Left ventricle myocardium inferior (tissue), 1 donor: Measurements from ENCODE around the gene MYH3. TPM values are rescaled to one million over a fixed set of nuclear protein-coding genes. Genes with fewer than 3 reads are reported as not detected.

Experiments used
- DNase-seq: peaks from one replicate; pipeline ENCODE4 v3.0.0-alpha.2; 2020
- H3K27ac ChIP-seq: fragments of 200-600 bp; replicated peaks from 2 replicates; pipeline ENCODE4 v1.8.0; 2021
- H3K27me3 ChIP-seq: fragments of 200-600 bp; 2 replicates; pipeline ENCODE4 v1.8.0; 2021; ENCODE audit warnings: low read depth
- H3K36me3 ChIP-seq: fragments of 200-600 bp; 2 replicates; pipeline ENCODE4 v1.8.0; 2021
- H3K4me1 ChIP-seq: fragments of 200-600 bp; 2 replicates; pipeline ENCODE4 v1.8.0; 2021
- H3K4me3 ChIP-seq: fragments of 200-600 bp; 2 replicates; pipeline ENCODE4 v1.8.0; 2021; ENCODE audit warnings: mild to moderate bottlenecking, moderate library complexity
- H3K9me3 ChIP-seq: fragments of 200-600 bp; replicated peaks from 2 replicates; pipeline ENCODE4 v1.8.0; 2021
- intact Hi-C: fragments of 100-400 bp; cut with micrococcal nuclease; formaldehyde crosslinking; loops from one replicate; pipeline ENCODE4 v1.11.0; 2022
- total RNA-seq: library from RNA; stranded (reverse); fragmentation: NEBNext Ultra II Directional; extraction: Animal tissue kit (Norgen Biotek cat#: 25700); gene quantifications from one replicate; pipeline ENCODE4 v1.2.1, GENCODE V29; 2021
- TF ChIP-seq, protein P1 (sequence below): fragments of 200-600 bp; IDR thresholded peaks from 2 replicates; pipeline ENCODE4 v1.8.0; 2021; ENCODE audit warnings: antibody characterized with exemption, mild to moderate bottlenecking, borderline replicate concordance
- donor health status: DM: no; HTN: yes; CAD: no; lungs with severe emphysema.

Gene MYH3
- total RNA-seq, 1 donor from 2014 or later = 0.88 TPM

DNA sequence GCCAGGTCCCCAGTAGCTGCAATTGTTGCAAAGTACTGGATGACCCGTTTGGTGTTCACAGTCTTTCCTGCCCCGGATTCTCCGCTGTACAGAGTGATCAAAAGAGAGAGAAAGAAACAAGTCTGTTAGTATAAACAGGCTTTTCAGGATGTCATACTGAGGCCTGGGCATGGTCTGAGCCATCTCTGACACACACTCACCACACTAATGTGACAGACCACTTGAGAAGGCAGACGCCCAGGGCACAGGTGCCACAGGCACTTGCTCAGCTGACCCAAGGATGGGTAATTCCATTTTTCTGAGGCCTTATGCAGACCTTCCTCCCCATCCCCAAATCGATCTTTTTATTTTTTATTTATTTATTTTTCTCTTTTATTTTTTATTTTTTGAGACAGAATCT is 7.5 kb downstream of the MYH3 start:
- Histone ChIP-seq H3K27me3 (peaks cover under 1% of the 10 kb centered on the region), H3K4me3 (no peak overlapping the region), H3K27ac (no peak overlapping the region), H3K4me1 (no peaks in the 10 kb centered on the region), H3K36me3 (no peaks in the 10 kb centered on the region), H3K9me3 (no peaks in the 10 kb centered on the region)
- TF ChIP-seq, protein P1, sequence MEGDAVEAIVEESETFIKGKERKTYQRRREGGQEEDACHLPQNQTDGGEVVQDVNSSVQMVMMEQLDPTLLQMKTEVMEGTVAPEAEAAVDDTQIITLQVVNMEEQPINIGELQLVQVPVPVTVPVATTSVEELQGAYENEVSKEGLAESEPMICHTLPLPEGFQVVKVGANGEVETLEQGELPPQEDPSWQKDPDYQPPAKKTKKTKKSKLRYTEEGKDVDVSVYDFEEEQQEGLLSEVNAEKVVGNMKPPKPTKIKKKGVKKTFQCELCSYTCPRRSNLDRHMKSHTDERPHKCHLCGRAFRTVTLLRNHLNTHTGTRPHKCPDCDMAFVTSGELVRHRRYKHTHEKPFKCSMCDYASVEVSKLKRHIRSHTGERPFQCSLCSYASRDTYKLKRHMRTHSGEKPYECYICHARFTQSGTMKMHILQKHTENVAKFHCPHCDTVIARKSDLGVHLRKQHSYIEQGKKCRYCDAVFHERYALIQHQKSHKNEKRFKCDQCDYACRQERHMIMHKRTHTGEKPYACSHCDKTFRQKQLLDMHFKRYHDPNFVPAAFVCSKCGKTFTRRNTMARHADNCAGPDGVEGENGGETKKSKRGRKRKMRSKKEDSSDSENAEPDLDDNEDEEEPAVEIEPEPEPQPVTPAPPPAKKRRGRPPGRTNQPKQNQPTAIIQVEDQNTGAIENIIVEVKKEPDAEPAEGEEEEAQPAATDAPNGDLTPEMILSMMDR = no peak
- intact Hi-C loops = no loop called here
- no peak for DNase-seq

DNA sequence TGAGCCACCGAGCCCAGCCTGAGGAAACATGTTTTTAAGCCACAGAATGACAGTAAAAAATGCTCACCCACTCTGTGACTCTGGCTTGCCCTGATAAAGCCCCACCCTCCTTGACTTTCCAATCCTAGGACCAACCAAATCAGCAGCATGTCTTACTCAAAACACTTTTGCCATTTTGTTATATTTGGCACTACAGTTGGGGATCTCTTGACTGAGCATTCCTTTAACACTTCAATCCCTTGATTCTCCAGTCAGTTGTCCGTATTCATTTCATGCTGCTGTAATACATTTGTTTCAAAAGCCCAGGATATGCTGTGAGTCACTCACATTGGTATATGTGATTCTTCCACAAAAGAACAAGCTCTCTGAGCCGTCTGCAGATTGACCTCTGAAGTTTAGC is 8.2 kb downstream of the MYH3 start:
- TF ChIP-seq, protein P1 = no peak
- H3K27me3 ChIP-seq = no peaks in the 10 kb centered on the region
- intact Hi-C loops = no loop called here
- H3K4me3 ChIP-seq = no peak overlapping the region
- H3K4me1 ChIP-seq = no peaks in the 10 kb centered on the region
- no peaks in the 10 kb centered on the region for H3K36me3 ChIP-seq
- no peaks in the 10 kb centered on the region for H3K9me3 ChIP-seq
- DNase-seq = no peak
- H3K27ac ChIP-seq = no peak overlapping the region

DNA sequence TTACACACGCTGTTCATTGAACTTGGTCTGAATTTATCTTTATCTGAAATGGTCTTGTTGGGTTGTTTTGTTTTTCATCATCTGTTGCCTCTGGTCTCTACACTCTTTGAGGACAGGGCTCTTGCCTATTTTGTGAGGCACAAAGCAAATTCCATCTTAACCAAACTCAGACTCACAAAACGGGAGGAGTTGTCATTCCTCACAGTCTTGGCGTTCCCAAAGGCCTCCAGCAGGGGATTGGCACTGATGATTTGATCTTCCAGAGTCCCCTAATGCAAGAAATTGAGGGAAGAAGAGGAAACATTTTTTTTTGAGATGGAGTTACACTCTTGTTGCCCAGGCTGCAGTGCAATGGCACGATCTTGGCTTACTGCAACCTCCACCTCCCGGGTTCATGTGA is 8.7 kb downstream of the MYH3 start:
- Histone ChIP-seq H3K27me3 (no peaks in the 10 kb centered on the region), H3K9me3 (no peaks in the 10 kb centered on the region), H3K4me1 (no peaks in the 10 kb centered on the region), H3K36me3 (no peaks in the 10 kb centered on the region), H3K4me3 (no peak overlapping the region), H3K27ac (no peak overlapping the region)
- TF ChIP-seq, protein P1 = no peak
- DNase-seq = no peak
- intact Hi-C loops = no loop called here

DNA sequence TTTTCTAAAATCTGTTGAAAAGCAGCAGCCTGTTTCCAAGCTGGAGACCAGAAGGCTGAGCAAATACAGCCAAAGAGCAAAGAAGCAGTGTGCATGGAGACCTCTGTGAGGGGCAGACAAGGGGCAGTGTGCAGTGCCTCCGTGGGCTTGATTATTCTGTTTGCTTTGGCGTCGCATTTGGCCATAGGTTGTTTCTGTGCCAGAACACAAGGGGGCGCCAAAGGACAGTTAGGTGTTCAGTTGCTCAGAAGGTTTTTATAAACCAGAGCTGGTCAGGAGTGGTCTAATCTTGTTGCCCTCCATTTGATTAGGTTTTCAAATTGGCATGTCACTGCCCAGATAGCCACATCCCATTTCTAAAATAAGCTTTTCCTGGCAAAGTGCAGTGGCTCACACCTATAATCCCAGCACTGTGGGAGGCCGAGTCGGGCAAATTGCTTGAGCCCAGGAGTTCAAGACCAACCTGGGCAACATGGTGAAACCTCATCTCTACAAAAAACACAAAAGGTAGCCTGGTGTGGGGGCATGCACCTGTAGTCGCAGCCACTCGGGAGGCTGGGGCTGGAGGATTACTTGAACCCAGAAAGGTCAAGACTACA is 10.6 kb downstream of the MYH3 start:
- Histone ChIP-seq H3K4me1 (no peaks in the 10 kb centered on the region), H3K9me3 (no peaks in the 10 kb centered on the region), H3K27me3 (no peaks in the 10 kb centered on the region), H3K36me3 (peaks cover 17% of the 10 kb centered on the region), H3K27ac (no peak overlapping the region), H3K4me3 (no peak overlapping the region)
- intact Hi-C loops = no loop called here
- peak; percentile 41 for DNase-seq
- TF ChIP-seq, protein P1 = peak; percentile 90

DNA sequence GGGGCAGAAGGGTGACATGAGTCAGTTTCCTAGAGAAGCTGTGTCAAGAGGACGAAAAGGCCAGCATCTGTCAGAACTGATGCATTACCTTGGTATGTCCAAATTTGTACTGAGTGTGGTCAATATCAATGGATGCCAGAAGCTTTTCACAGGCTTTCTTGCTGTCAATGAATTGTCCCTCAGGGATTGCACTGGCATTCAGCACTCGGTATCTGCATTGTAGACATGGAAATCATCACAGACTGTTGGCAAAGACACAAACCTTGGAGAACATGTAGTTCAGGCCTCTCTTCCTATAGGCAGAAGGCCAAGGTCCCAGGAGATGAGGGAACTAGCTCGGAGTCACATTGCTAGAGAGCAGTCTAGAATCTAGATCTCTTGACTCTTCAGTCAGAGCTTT is 16.6 kb downstream of the MYH3 start:
- no peak overlapping the region for H3K4me3 ChIP-seq
- intact Hi-C loops = no loop called here
- no peak for DNase-seq
- no peaks in the 10 kb centered on the region for H3K9me3 ChIP-seq
- no peaks in the 10 kb centered on the region for H3K27me3 ChIP-seq
- no peaks in the 10 kb centered on the region for H3K4me1 ChIP-seq
- H3K36me3 ChIP-seq = peaks cover 50% of the 10 kb centered on the region
- TF ChIP-seq, protein P1 = no peak
- H3K27ac ChIP-seq = no peak overlapping the region
